ENCODE results near the gene STARD4. TPM values are rescaled to one million over a fixed set of nuclear protein-coding genes. Genes with fewer than 3 reads are reported as not detected.

STARD4 gene
- total RNA-seq, 4 donors from 2014 or later, result 8.5 to 21.3 (median 12.1) TPM

- no peak for DNase-seq (ENCODE audit: low spot score in 2 of 2)
- Histone ChIP-seq H3K9me3 (no peaks in the 10 kb centered on the region), H3K36me3 (no peaks in the 10 kb centered on the region), H3K27ac (no peak overlapping the region), H3K4me3 (no peak overlapping the region), H3K4me1 (no peaks in the 10 kb centered on the region), H3K27me3 (no peaks in the 10 kb centered on the region)
- TF ChIP-seq POLR2A (IDR thresholded peaks at IDR 0.05) (no peak), CTCF (IDR thresholded peaks at IDR 0.05) (no peak), EP300 (IDR thresholded peaks at IDR 0.05) (no peak)
Measured at GRCh38 chr5:111488353-111488752, 24.0 kb downstream of the STARD4 start.

GRCh38 chr5:111486926-111487325 lies 25.4 kb downstream of the STARD4 start:
- H3K4me1 ChIP-seq, result no peaks in the 10 kb centered on the region
- no peak for DNase-seq (ENCODE audit: low spot score in 2 of 2)
- no peak overlapping the region for H3K27ac ChIP-seq
- H3K9me3 ChIP-seq, result no peaks in the 10 kb centered on the region
- TF ChIP-seq EP300 (IDR thresholded peaks at IDR 0.05) (no peak), CTCF (IDR thresholded peaks at IDR 0.05) (no peak), POLR2A (IDR thresholded peaks at IDR 0.05) (no peak)
- no peaks in the 10 kb centered on the region for H3K36me3 ChIP-seq
- no peaks in the 10 kb centered on the region for H3K27me3 ChIP-seq
- H3K4me3 ChIP-seq, result no peak overlapping the region

- TF ChIP-seq CTCF (IDR thresholded peaks at IDR 0.05) (no peak), EP300 (IDR thresholded peaks at IDR 0.05) (no peak), POLR2A (IDR thresholded peaks at IDR 0.05) (no peak)
- H3K4me1 ChIP-seq, result no peaks in the 10 kb centered on the region
- H3K36me3 ChIP-seq, result no peaks in the 10 kb centered on the region
- H3K27ac ChIP-seq, result no peak overlapping the region
- H3K4me3 ChIP-seq, result no peak overlapping the region
- no peak for DNase-seq (ENCODE audit: low spot score in 2 of 2)
- 17 to 32% methylated on average over 2 of the region's 2 CpGs for WGBS, 2 donors
- H3K27me3 ChIP-seq, result no peaks in the 10 kb centered on the region
- no peaks in the 10 kb centered on the region for H3K9me3 ChIP-seq
Measured at GRCh38 chr5:111486055-111486454, 26.3 kb downstream of the STARD4 start.

GRCh38 chr5:111480346-111480745 lies 32.0 kb downstream of the STARD4 start:
- H3K9me3 ChIP-seq, result no peaks in the 10 kb centered on the region
- H3K27me3 ChIP-seq, result no peaks in the 10 kb centered on the region
- TF ChIP-seq EP300 (IDR thresholded peaks at IDR 0.05) (no peak), CTCF (IDR thresholded peaks at IDR 0.05) (no peak), POLR2A (IDR thresholded peaks at IDR 0.05) (no peak)
- 62 to 74% methylated on average over 4 of the region's 4 CpGs for WGBS, 2 donors
- no peak overlapping the region for H3K27ac ChIP-seq
- no peaks in the 10 kb centered on the region for H3K36me3 ChIP-seq
- no peak overlapping the region for H3K4me3 ChIP-seq
- no peaks in the 10 kb centered on the region for H3K4me1 ChIP-seq
- DNase-seq (ENCODE audit: low spot score in 2 of 2), result no peak

- no peak overlapping the region for H3K27ac ChIP-seq
Measured at GRCh38 chr5:111478898-111479297, 33.4 kb downstream of the STARD4 start.

More at GRCh38 chr5:111478898-111479297, 33.4 kb downstream of the STARD4 start:
- H3K4me3 ChIP-seq, result no peak overlapping the region
- H3K9me3 ChIP-seq, result no peaks in the 10 kb centered on the region
- WGBS, 2 donors, result 94 to 97% methylated on average over 2 of the region's 2 CpGs
- no peak for DNase-seq (ENCODE audit: low spot score in 2 of 2)
- no peak for TF ChIP-seq POLR2A (IDR thresholded peaks at IDR 0.05)
- no peak for TF ChIP-seq EP300 (IDR thresholded peaks at IDR 0.05)
- no peak for TF ChIP-seq CTCF (IDR thresholded peaks at IDR 0.05)
- no peaks in the 10 kb centered on the region for H3K36me3 ChIP-seq
- H3K27me3 ChIP-seq, result no peaks in the 10 kb centered on the region
- no peaks in the 10 kb centered on the region for H3K4me1 ChIP-seq

All from tibial nerve (tissue), 4 donors.